B cell (primary cell): ENCODE measurements around the gene NTSR2. TPM values are rescaled to one million over a fixed set of nuclear protein-coding genes. Genes with fewer than 3 reads are reported as not detected.

Experiments
- ATAC-seq: fragments of 200-7000 bp; cut with Tn5 transposase; one replicate; pipeline ENCODE4 v1.10.0; 2021; ENCODE audit warnings: low read depth, mild to moderate bottlenecking, moderate number of reproducible peaks, moderate library complexity
- CTCF ChIA-PET: fragments of 350-600 bp; sonication (Branson Sonifier 250); formaldehyde crosslinking; loops from one replicate; lab custom pipeline; 2021; ENCODE audit warnings: antibody characterized with exemption, inconsistent platforms; lab: Charles Lee
- POLR2A ChIA-PET: fragments of 350-600 bp; sonication (Branson Sonifier 250); formaldehyde crosslinking; loops from one replicate; lab custom pipeline; 2021; ENCODE audit warnings: antibody characterized with exemption; lab: Charles Lee
- DNase-seq: peaks from one replicate; pipeline ENCODE4 v3.0.0; 2013
- H2AFZ ChIP-seq: 2 replicates; pipeline ENCODE4 v1.6.1; 2012; ENCODE audit warnings: mild to moderate bottlenecking, low read depth, low read length; ENCODE audit not compliant: insufficient read depth, poor library complexity, severe bottlenecking
- H3K27ac ChIP-seq, 2 donors: 1 replicate in 1 of 2; 2 replicates in 1 of 2; pipeline ENCODE4 v1.5.1; 2012 to 2013; ENCODE audit warnings: low read length in 2 of 2, mild to moderate bottlenecking in 2 of 2, moderate library complexity in 1 of 2
- H3K27me3 ChIP-seq, 4 experiments: fragments of 200-600 bp in 1 of 4; sonication (generic) in 1 of 4; replicated peaks in 1 of 4; 1 replicate in 2 of 4; 2 replicates in 2 of 4; pipeline versions ENCODE4 v1.6.1 to v1.7.0; 2013 to 2016; ENCODE audit warnings: low read length in 3 of 4, mild to moderate bottlenecking in 2 of 4, mixed read lengths in 1 of 4, moderate library complexity in 1 of 4; ENCODE audit not compliant: insufficient read depth in 4 of 4, control insufficient read depth in 3 of 4; ENCODE audit errors: control extremely low read depth in 1 of 4
- H3K36me3 ChIP-seq, 2 experiments: replicated peaks in 1 of 2; 1 replicate in 1 of 2; 2 replicates in 1 of 2; pipeline versions ENCODE4 v1.6.1 to v1.7.1; 2013; ENCODE audit warnings: low read length in 1 of 2; ENCODE audit not compliant: insufficient read depth in 2 of 2, control insufficient read depth in 1 of 2; ENCODE audit errors: control extremely low read depth in 1 of 2, extremely low read depth in 1 of 2
- H3K4me1 ChIP-seq, 2 donors: fragments of 200-600 bp in 1 of 2; sonication (generic) in 1 of 2; 1 replicate in 1 of 2; 2 replicates in 1 of 2; pipeline versions ENCODE4 v1.5.1 to v1.6.1; 2013 to 2017; ENCODE audit warnings: low read length in 2 of 2; ENCODE audit not compliant: control insufficient read depth in 2 of 2, insufficient read depth in 2 of 2
- H3K4me2 ChIP-seq: replicated peaks from 2 replicates; pipeline ENCODE3; 2012; ENCODE audit warnings: mild to moderate bottlenecking, low read depth, low read length; ENCODE audit not compliant: poor library complexity, severe bottlenecking
- H3K4me3 ChIP-seq, 5 experiments: fragments of 200-600 bp in 1 of 5; sonication (generic) in 1 of 5; 1 replicate in 3 of 5; 2 replicates in 2 of 5; pipeline versions ENCODE4 v1.5.1 to v1.7.0; 2011 to 2016; ENCODE audit warnings: low read length in 4 of 5, mild to moderate bottlenecking in 4 of 5, low read depth in 2 of 5, control low read depth in 1 of 5, moderate library complexity in 1 of 5; ENCODE audit not compliant: insufficient read depth in 1 of 5; ENCODE audit errors: control extremely low read depth in 1 of 5, extremely low read depth in 1 of 5
- H3K79me2 ChIP-seq: fragments of 200-600 bp; sonication (generic); one replicate; pipeline ENCODE4 v1.6.0; 2016; ENCODE audit warnings: low read length; ENCODE audit not compliant: control insufficient read depth, insufficient read depth
- H3K9ac ChIP-seq: fragments of 200-600 bp; sonication (generic); 2 replicates; pipeline ENCODE4 v1.6.1; 2017; ENCODE audit warnings: mild to moderate bottlenecking, low read length, moderate library complexity
- H3K9me3 ChIP-seq, 3 donors: one replicate each; pipeline versions ENCODE4 v1.6.1 to v1.7.1; 2013; ENCODE audit warnings: low read length in 2 of 3; ENCODE audit not compliant: control insufficient read depth in 2 of 3, insufficient read depth in 1 of 3; ENCODE audit errors: control extremely low read depth in 1 of 3
- H4K20me1 ChIP-seq: 2 replicates; pipeline ENCODE4 v1.6.0; 2012; ENCODE audit warnings: mild to moderate bottlenecking, low read length; ENCODE audit not compliant: insufficient read depth, control insufficient read depth, poor library complexity, severe bottlenecking
- H3K27ac Mint-ChIP-seq: one replicate; pipeline ENCODE4 v1.8.0; 2021; ENCODE audit warnings: mixed read lengths
- H3K27me3 Mint-ChIP-seq: one replicate; pipeline ENCODE4 v1.8.0; 2021; ENCODE audit warnings: mixed read lengths
- H3K4me1 Mint-ChIP-seq: one replicate; pipeline ENCODE4 v1.8.0; 2021; ENCODE audit warnings: mixed read lengths
- H3K4me3 Mint-ChIP-seq: one replicate; pipeline ENCODE4 v1.8.0; 2021; ENCODE audit warnings: mixed read lengths
- H3K9me3 Mint-ChIP-seq: one replicate; pipeline ENCODE4 v1.8.0; 2022; ENCODE audit warnings: mixed read lengths; ENCODE audit not compliant: insufficient read depth
- CTCF ChIP-seq: fragments of 200-600 bp; IDR thresholded peaks from one replicate; pipeline ENCODE4 v1.8.0; 2022; ENCODE audit warnings: antibody characterized with exemption, mild to moderate bottlenecking
- EZH2 ChIP-seq: IDR thresholded peaks from 2 replicates; pipeline ENCODE4 v1.6.1; 2012; ENCODE audit warnings: borderline replicate concordance, low read depth, mild to moderate bottlenecking, moderate library complexity, low read length; ENCODE audit not compliant: insufficient read depth, poor library complexity, severe bottlenecking
- WGBS: methylation state at CpG from one replicate; pipeline ENCODE4 v1.1.5; 2013; ENCODE audit warnings: missing lambda C conversion rate; ENCODE audit not compliant: insufficient coverage; 5-methylcytosine and 5-hydroxymethylcytosine counted together
- intact Hi-C: fragments of 100-400 bp; cut with micrococcal nuclease; formaldehyde crosslinking; loops from one replicate; pipeline ENCODE4 v1.10.0; 2022
- polyA plus RNA-seq: library from polyadenylated mRNA; depleted of rRNA; stranded (reverse); fragments of >200 nt; gene quantifications from 2 replicates; pipeline ENCODE4 v1.2.3, GENCODE V29; 2012
- total RNA-seq, 2 donors: library from RNA; stranded (reverse); fragments of 120-200 nt in 1 of 2; gene quantifications; 1 replicate in 1 of 2; 2 replicates in 1 of 2; pipeline versions ENCODE4 v1.2.3 to v1.2.4, GENCODE V29; 2013 to 2022

The NTSR2 gene
- total and polyA plus RNA-seq, 2 donors (not counting 1 experiment from before 2014, with no cell fraction given): not detected

GRCh38 chr2:11679486-11680181, 9.6 kb upstream of the NTSR2 start:
- no peaks in the 10 kb centered on the region for H3K4me1 Mint-ChIP-seq
- no peaks in the 10 kb centered on the region for H3K36me3 ChIP-seq
- intact Hi-C loops: no loop called here
- no peaks in the 10 kb centered on the region for H3K9me3 Mint-ChIP-seq
- H3K27me3 ChIP-seq: peaks cover 0 to 39% (median 0%) of the 10 kb centered on the region in 4 experiments
- no peak overlapping the region for H3K27ac Mint-ChIP-seq
- H3K4me2 ChIP-seq: no peak overlapping the region
- CTCF ChIA-PET: interaction anchor here (1.5 to 1.6 kb wide), 2 partner anchors 10 to 100 kb away, joined by 5 to 6 read pairs; no protein-coding TSS in a partner anchor
- H3K27ac ChIP-seq: no peak overlapping the region
- no peak overlapping the region for H3K9ac ChIP-seq
- 84% methylated on average over 7 of the region's 13 CpGs for WGBS
- H3K79me2 ChIP-seq: no peaks in the 10 kb centered on the region
- H4K20me1 ChIP-seq: no peaks in the 10 kb centered on the region
- H2AFZ ChIP-seq: no peak overlapping the region
- H3K4me3 ChIP-seq: no peak overlapping the region
- ATAC-seq (no peak), DNase-seq (no peak)
- POLR2A ChIA-PET: interaction anchor here (0.5 kb wide), 1 partner anchor 920 kb away, joined by 3 read pairs; no protein-coding TSS in a partner anchor
- peaks cover 0 to 18% (median 0%) of the 10 kb centered on the region in 3 donors for H3K9me3 ChIP-seq
- peaks cover 43% of the 10 kb centered on the region for H3K27me3 Mint-ChIP-seq
- TF ChIP-seq CTCF (no peak), EZH2 (no peak)
- H3K4me3 Mint-ChIP-seq: no peak overlapping the region
- H3K4me1 ChIP-seq: no peaks in the 10 kb centered on the region

- Histone ChIP-seq H3K4me2 (no peak overlapping the region), H3K9ac (no peak overlapping the region), H2AFZ (no peak overlapping the region), H3K4me1 (peaks cover 0 to under 1% of the 10 kb centered on the region in 2 donors), H3K9me3 (peaks cover 0 to 18% (median 0%) of the 10 kb centered on the region in 3 donors), H3K27ac (no peak overlapping the region), H3K36me3 (no peaks in the 10 kb centered on the region), H4K20me1 (no peaks in the 10 kb centered on the region), H3K4me3 (no peak overlapping the region), H3K27me3 (peaks cover 0 to 37% (median 0%) of the 10 kb centered on the region in 4 experiments), H3K79me2 (no peaks in the 10 kb centered on the region)
- WGBS: 86% methylated on average over 5 of the region's 7 CpGs
- ChIA-PET POLR2A (no interaction called here), CTCF (no interaction called here)
- ATAC-seq: no peak
- peaks cover 39% of the 10 kb centered on the region for H3K27me3 Mint-ChIP-seq
- no peaks in the 10 kb centered on the region for H3K9me3 Mint-ChIP-seq
- DNase-seq: no peak
- no peaks in the 10 kb centered on the region for H3K4me1 Mint-ChIP-seq
- no peak overlapping the region for H3K27ac Mint-ChIP-seq
- H3K4me3 Mint-ChIP-seq: no peak overlapping the region
- intact Hi-C loops: no loop called here
- TF ChIP-seq CTCF: no peak
- no peak for TF ChIP-seq EZH2
These were observed 9.0 kb upstream of the NTSR2 start for GRCh38 chr2:11679016-11679415.
